ENCODE data around the gene NPAS1. TPM values are rescaled to one million over a fixed set of nuclear protein-coding genes. Genes with fewer than 3 reads are reported as not detected.

Gene NPAS1
- total RNA-seq, 1 donor from 2014 or later, result 0.55 TPM

DNA sequence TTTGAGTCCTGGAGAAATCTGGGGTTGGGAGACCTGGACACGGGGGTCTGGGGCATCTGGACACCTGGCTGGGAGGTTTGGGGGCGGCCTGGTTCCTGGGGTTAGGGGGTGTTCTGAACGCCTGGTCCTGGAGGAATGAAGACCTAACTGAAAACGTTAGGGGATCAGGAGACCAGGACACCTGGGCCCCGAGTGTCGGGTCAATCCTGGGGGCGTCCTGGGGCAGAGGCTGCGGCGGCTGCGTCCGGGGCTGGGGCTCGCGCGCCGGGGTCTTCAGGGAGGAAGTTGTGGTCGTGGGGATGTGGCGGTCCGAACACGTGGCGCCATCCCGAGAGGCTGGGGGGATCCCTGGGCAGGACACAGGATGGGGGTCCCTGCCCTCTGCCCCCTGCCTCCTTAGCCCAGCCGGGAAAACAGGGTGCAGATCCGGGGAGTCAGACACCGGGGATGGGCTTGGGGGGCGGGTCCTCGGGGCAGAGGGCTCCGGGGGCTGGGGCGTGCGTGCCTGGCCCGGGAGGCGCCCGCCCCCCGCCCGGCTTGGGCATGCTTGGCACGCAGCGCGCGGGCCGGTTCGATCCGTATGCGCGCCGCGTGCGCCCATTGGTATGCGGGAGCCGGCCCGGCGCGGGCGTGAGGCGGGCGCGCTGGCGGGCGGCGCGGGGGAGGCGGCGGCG is 632 bp downstream of the NPAS1 start:
- no peak for DNase-seq (ENCODE audit: low read depth)

DNA sequence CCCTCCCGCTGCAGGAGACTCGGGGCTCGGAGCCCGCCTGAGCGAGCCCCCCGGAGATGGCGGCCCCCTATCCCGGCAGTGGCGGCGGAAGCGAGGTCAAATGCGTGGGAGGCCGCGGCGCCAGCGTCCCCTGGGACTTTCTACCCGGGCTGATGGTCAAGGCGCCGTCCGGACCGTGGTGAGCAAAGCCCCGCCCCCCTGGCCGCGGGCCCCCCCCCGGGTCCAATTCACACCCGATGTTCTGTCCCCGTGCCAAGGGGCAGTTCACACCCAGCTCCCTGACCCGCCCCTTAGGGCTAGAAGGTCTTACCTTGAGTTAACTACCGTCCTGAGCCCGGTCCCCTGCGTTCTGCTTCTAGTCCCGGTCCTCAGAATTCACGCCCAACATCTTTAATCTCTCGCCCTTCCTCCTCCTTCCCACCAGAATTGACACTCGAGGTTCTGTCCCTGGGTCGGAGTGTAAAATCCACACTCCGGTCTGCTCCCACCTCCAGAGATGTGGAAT is 1.4 kb downstream of the NPAS1 start:
- no peak for DNase-seq (ENCODE audit: low read depth)

DNA sequence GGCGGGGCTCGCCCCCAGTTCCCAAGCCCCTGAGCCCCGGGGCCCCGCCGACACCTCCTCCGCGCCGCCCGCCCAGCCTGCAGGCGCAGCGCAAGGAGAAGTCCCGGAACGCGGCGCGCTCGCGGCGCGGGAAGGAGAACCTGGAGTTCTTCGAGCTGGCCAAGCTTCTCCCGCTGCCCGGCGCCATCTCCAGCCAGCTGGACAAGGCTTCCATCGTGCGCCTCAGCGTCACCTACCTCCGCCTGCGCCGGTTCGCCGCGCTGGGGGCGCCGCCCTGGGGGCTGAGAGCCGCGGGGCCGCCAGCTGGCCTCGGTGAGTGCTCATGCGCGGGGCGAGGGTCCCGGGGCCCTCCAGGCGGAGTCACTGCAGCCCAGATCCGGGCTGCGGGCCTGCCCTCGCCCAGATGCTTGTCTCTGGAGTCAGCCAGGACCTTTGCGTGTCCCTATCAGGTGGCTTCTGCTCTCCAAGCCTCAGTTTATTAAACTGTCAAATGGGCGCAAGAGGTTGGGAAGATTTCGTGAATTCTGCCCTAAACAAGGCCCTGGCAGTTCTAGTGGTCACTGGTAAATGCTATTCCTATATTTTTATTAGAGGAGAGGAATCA is 2.0 kb downstream of the NPAS1 start:
- DNase-seq (ENCODE audit: low read depth), result no peak

DNA sequence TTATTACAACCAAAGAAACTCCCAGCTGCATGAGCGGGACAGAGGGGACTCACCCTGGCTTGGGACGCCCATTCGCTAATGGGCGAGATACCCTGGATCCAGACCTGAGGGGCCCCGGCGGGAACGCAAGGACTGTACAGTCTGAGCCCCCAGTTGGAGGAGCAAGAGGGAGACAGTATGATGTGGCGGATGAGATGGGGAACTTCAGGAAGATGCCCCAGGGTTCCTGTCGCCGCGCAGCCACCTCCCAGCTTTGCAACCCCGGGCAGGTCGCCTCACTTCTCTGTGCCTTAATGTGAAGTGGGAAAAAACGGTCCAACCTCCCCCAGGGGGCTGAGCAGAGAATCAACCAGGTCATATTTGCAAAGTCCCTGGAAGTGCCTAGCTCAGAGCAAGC is 2.5 kb downstream of the NPAS1 start:
- no peak for DNase-seq (ENCODE audit: low read depth)

DNA sequence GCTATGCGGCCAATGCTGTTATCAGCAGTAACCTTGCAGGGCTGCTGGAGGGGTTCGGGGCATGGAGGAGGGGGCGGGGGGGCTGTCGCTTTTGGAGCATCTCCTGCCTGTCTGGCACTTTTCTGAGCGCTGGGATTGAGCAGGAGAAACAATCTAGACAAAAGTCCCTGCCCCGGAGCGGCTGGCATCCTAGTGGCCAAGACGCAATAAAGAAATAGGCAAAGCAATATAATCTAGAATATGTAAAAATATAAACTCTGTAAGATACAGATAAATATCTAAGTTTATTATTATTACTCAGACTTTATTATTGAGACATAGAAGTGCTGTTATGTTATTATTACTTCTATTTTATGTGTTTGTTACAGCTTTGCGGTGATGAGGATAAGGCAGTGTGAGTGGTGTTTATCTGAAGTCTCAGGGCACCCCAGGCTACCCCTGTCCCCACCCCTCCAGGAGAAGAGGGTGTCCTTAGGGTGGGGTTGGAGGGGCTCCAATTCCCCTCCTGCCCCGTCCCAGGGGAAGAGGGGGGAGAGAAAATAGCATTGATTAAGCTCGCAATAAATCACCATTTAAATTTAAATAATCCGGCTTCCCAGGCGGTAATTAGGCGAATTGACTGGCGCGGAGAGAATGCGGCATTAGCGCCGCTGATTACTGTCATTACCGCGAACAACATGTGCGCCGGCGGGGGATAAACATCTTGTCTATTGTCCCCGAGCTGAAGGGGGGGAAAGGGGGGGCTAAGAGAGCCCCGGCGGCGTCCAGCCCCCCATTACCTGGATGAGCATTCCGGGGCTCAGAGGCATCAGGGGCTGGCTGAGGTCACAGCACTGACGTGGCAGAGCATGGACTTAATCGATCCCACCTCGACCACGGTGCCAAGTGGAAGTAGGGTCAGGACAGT is 3.2 kb downstream of the NPAS1 start:
- DNase-seq (ENCODE audit: low read depth), result no peak

DNA sequence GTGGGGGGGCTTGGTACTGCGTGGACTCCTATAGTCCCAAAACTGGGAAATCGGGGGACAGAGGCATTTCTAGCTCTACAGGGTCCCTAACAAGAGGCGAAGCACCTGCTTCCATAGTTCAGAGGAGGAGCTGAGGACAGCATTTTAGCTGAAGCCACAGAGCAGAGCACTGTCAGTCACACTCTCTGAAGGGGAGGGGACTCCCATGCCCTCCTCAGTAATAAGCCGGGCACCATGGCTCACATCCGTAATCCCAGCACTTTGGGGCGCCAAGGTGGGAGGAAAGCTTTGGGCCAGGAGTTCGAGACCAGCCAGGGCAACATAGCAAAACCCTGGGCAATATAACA is 3.8 kb downstream of the NPAS1 start:
- DNase-seq (ENCODE audit: low read depth), result no peak

DNA sequence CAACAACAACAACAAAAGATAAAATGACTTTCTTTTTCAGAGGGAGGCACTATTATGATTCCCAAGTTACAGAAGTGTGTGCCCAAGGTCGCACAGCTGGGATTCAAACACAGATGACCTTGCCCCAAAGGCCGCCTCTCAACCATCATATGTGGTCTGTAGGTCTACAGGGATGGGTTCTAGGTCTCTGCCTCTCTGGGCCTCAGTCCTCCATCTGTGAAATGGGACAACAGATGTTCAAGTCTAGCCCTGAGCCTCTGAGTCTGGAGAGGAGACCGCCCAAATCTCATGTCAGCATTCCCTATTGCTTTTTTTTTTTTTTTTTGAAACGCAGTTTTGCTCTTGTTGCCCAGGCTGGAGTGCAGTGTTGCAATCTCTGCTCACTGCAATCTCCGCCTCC is 4.9 kb downstream of the NPAS1 start:
- DNase-seq (ENCODE audit: low read depth), result no peak

DNA sequence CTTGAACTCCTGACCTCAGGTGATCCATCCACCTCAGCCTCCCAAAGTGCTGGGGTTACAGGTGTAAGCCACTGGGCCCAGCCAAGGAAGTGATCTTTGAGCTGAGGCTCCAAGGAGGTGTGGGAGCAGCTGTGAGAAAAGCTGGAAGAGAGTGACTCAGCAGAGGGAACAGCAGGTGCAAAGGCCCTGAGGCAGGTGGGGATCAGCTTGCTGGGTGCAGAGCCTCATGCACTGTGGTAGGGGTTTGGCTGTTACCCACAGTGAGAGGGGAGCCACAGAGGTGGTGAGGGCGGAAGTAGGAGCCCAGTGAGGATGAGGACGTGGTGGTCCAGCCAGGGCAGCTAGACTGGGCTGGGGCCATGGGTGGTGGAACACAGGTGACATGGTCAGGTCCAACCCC is 6.5 kb downstream of the NPAS1 start:
- no peak for DNase-seq (ENCODE audit: low read depth)

DNA sequence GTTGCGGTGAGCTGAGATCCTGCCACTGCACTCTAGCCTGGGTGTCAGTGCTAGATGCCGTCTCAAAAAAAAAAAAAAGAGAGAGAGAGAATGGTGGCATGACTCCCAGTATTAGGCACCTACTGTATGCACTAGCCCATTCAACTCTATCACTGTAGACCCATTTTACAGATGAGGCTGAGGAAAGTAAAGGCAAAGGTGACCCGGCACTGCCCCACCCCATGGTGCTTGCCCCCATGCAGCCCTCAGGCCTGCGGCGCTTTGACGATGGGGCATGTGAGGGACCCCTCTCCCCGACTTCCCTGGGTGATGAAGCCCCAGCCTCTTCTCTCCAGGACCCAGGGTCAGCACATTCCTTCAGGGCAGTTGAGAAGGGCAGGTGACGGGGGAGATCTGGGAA is 7.3 kb downstream of the NPAS1 start:
- no peak for DNase-seq (ENCODE audit: low read depth)

DNA sequence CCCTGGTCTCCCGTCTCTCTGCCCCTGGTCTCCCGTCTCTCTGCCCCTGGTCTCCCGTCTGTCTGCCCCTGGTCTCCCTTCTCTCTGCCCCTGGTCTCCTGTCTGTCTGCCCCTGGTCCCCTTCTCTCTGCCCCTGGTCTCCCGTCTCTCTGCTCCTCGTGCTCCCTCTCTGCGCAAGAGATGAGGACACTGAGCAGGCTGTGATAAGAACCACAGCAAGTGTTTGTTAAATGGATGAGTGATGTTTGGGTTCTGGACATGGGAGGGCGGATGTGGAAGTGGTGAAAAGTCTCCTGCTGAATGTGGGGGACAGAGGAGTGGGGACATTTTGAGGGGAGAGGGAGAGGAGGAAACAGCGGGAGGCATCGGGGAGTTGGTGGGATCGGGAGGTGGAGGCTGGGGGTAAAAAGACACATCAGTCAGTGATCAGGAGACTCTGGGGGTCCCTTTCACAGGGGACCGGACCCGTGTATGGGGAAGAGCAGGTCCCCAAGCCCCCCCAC is 8.0 kb downstream of the NPAS1 start:
- no peak for DNase-seq (ENCODE audit: low read depth)

DNA sequence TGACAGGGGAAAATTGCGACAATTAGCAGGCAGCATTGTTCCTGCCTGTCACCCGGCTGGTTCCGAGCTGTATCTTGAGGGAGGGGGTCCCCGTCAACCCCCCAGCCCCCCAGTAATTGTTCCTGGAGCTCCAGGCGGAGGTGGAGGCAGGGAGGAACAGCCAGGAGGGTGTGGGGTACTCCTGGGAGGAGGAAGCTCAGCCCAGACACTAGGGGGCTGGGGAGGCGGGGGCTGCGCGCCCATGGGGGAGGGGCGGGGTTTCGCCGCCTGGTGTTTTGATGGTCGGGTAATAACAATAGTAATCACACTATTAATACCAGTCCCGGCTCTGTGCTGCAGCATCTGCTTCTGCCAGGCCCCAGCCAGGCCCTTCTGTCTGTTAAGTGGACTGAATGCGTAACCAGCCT is 8.6 kb downstream of the NPAS1 start:
- no peak for DNase-seq (ENCODE audit: low read depth)

DNA sequence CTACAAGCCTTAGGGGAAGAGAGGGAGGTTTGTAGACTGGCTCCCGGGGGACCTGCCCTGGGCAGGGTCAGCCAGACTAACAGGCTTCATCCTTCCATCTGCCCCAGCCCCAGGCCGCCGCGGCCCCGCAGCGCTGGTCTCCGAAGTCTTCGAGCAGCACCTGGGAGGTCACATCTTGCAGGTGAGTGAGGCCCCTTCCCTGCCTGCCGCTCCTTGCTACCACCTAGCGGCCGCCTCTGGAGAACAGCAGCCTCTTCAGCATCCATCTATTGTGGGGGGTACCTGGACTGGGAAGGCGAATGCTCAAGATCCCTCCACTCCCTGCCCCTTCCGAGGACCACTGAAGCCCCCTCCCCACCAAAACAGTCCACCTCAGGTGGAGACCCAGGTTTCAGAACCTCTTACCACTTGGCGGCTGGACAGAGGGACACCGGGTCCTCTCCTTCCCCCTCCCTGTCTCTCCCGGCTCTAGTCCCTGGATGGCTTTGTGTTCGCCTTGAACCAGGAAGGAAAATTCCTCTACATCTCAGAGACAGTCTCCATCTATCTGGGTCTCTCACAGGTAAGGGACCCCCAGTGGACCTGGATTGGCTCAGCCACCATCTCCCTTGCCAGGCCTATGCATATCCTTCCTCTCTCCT is 12.7 kb downstream of the NPAS1 start:
- peak; percentile 18 for DNase-seq (ENCODE audit: low read depth)

DNA sequence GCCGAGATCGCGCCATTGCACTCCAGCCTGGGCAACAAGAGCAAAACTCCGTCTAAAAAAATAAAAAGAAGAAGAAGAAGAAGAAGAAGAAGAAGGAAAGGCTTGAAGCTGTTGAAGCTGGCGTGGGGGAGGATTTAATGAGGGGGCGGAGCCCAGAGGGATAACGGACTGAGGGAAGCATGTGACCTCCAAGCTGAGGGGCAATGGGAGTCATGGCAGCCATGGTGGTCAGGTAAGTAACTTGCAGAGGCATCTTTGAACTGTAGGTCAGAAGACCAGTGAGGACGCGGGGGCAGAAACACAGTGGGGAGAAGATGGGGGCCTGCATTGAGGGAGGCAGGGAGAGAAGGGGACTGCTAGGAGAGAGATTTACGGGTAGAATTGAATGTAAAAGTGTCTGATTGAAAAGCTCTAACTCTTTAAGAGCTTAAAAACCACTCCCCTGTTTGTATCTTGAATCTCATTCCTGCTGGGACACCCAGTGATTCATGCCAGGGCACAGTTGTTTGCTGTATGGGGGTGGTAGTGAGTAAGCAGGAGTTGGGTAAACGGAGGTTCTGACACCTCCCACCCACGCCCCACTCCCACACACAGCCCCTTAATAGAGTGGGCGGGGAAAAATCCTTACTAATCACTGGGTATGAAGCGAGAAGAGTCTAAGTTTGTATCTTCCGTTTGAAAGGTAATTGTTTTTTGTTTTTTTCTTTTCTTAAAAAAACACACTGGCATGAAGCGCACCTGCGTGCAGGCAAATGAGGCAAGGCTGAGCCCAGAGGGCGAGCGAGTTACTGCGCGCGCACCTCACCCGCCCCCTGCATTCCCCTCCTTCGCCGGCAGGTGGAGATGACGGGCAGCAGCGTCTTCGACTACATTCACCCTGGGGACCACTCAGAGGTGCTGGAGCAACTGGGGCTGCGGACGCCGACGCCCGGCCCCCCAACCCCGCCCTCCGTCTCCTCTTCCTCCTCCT is 15.8 kb downstream of the NPAS1 start:
- DNase-seq (ENCODE audit: low read depth), result peak; percentile 96

DNA sequence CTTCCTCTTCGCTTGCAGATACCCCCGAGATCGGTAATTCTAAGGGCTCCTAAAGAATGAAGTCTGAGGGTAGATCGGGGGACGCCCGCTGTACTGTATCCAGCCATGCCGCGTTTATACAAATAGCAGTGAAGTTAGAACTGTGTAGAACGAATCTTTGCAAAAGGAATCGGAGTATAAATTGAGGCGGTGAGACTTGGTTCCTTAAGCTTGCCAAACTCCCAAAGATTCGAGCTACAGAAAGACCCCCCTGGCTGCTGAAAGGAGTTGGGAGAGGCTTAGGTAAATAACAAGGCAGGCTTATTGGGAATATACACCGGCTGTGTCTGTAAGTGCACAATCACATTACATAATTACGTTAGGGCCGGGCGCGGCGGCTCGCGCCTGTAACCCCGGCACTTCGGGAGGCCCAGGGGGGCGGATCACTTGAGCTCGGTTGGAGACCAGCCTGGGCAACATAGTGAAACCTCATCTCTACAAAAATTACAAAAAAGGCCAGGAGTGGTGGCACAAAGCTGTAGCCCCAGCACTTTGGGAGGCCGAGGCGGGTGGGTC is 16.5 kb downstream of the NPAS1 start:
- DNase-seq (ENCODE audit: low read depth), result peak; percentile 18

DNA sequence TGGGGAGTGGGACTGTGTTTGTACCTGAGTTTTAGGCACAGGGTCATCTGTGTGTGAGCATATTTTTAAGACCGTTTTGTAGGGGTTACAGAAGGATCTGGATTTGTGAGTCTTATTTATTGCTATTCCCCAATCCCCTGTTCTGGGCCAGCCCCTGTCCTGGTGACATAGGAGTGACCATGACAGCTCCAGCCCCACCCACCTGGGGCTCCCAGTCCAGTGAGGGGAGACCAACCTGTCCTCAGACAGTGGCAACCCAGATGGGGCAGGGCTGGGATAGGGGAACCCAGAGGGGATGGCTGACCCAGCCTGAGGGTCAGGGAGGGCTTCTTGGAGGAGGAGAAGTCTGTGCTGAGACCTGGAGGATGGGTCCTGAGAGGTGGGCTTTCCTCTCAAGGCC is 18.1 kb downstream of the NPAS1 start:
- DNase-seq (ENCODE audit: low read depth), result no peak

DNA sequence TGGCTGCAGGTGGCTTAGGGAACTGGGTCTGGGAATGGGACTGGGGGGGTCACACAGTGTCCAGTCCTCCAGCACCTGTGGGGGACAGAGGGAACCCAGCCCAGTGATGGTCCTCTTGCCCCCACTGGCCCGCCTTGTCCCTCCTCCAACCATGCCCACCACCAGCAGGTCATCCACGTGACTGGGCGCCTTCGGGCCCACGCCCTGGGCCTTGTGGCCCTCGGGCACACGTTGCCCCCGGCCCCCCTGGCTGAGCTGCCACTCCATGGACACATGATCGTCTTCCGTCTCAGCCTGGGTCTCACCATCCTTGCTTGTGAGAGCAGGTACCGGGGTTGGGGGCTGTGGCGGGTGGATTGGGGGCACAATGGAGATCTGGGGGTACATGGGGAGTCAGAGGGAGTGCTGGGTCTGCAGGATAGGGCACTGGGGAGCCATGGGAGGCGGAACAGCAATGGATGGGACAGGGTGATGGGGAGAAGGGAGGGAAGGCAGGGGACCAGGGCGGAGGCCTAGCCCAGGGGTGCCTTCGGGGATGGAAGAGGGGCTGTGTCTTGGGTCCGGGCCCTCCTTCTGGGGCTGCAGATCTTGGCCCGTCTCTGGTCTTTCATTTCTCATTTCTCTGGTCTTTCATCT is 19.7 kb downstream of the NPAS1 start:
- no peak for DNase-seq (ENCODE audit: low read depth)

DNA sequence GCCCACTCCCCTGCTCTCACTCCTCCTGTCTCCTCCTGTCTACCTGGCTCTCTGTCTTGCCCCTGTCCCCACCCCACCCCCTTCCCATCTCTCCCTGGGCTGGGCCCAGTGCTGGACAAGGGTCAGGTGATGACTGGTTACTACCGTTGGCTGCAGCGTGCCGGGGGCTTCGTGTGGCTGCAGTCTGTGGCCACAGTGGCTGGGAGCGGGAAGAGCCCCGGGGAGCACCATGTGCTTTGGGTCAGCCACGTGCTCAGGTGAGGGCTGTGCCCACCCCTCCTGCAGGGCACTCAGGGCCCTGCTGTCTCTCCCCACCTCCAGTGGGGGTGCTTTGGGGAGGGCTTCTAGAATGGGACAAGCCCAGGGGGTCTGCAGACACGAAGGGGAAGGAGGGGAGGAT is 21.2 kb downstream of the NPAS1 start:
- DNase-seq (ENCODE audit: low read depth), result no peak

DNA sequence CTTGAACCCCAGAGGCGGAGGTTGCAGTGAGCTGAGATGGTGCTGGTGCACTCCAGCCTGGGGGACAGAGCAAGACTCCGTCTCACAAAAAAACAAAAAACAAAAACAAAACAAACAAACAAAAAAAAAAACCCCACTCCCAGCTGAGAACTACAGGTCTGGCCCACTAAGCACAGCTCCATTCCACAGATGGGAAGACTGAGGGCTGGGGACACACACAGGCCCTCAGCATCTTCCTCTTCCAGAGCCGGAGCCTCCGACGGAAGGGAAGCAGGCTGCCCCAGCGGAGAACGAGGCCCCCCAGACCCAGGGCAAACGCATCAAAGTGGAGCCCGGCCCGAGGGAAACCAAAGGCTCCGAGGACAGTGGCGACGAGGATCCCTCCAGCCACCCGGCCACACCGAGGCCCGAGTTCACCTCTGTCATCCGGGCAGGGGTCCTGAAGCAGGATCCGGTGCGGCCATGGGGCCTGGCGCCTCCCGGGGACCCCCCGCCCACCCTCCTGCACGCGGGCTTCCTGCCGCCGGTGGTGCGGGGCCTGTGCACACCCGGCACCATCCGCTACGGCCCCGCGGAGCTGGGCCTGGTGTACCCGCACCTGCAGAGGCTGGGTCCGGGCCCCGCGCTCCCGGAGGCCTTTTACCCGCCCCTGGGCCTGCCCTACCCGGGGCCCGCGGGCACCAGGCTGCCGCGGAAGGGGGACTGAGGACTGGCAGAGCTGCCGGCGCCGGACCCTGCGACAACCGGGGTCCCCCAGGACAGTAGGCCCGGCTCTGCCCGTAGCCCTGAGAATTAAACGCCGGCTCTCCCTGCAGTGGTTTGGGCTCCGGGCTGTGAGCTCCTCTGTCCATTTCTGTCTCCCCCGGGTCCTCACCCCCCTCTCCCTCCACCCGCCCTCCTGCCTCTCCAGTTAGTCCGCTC is 25.6 kb downstream of the NPAS1 start:
- DNase-seq (ENCODE audit: low read depth), result no peak

DNA sequence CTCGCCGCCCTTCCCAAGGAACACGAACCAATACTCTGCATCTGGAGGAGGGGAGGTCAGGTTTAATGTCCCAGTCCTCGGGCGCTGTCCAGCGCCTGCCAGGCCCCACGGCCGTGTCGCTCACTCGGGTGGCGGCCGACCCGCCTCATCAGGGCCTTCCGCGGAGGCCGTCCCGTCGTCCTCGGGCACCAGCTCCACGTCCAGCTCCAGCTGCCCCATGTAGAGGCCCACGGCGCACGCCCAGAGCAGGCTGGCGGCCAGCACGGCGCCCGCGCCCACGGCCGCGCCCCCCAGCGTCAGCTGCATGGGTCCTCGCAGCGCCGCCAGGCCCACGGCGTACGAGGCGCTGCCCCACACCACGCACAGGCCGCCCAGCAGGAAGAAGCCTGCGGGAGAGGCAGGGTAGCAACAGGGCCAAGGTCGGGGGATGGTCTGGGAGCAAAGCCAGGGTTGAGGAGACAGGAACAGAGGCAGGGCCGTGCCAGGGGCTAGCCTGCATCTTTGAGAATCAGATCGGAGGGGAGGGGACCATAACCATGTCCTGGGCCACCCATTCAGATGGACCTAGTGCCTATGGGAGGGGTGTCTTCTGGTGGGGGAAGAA is 26.3 kb downstream of the NPAS1 start:
- DNase-seq (ENCODE audit: low read depth), result no peak
